Measurements from ENCODE around the gene HIPK2.

DNA sequence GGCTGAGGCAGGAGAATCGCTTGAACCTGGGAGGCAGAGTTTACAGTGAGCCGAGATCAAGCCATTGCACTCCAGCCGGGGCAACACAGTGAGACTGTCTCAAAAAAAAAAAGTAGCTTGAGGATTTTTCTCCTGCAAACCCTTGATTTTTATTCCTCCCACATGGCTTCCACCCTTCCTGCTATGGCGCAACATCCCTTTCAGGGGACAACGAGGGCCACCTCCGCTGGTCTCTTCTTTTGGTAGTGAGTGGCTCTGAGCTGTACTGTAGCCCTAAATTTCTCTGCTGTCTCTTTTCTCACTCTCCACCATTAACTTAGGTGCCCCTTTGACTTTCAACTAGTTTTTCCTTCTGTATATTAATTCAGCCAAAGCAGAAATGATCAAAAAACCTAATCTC, 113.4 kb downstream of the HIPK2 start:
- TF ChIP-seq, protein P1, sequence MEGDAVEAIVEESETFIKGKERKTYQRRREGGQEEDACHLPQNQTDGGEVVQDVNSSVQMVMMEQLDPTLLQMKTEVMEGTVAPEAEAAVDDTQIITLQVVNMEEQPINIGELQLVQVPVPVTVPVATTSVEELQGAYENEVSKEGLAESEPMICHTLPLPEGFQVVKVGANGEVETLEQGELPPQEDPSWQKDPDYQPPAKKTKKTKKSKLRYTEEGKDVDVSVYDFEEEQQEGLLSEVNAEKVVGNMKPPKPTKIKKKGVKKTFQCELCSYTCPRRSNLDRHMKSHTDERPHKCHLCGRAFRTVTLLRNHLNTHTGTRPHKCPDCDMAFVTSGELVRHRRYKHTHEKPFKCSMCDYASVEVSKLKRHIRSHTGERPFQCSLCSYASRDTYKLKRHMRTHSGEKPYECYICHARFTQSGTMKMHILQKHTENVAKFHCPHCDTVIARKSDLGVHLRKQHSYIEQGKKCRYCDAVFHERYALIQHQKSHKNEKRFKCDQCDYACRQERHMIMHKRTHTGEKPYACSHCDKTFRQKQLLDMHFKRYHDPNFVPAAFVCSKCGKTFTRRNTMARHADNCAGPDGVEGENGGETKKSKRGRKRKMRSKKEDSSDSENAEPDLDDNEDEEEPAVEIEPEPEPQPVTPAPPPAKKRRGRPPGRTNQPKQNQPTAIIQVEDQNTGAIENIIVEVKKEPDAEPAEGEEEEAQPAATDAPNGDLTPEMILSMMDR (IDR thresholded peaks at IDR 0.05; ENCODE audit: borderline replicate concordance, extremely low read depth, low read length, poor library complexity, severe bottlenecking) = no peak
- no peak for TF ChIP-seq EZH2 (IDR thresholded peaks at IDR 0.05; ENCODE audit: borderline replicate concordance, low read depth, low read length, severe bottlenecking)

All from DND-41 (cell line).